OCI-M1 (cell line): ENCODE results near the gene ARL4A.
"Not testable (repeated sequence)": the region's sequence is repeated elsewhere in the genome, so short reads cannot be mapped to it uniquely, and the experiment has no call there.

ENCODE experiments used
- DNase-seq: peaks from one replicate; lab custom pipeline; 2025; lab: John Stamatoyannopoulos, UW

Gene ARL4A, protein sequence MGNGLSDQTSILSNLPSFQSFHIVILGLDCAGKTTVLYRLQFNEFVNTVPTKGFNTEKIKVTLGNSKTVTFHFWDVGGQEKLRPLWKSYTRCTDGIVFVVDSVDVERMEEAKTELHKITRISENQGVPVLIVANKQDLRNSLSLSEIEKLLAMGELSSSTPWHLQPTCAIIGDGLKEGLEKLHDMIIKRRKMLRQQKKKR

DNA sequence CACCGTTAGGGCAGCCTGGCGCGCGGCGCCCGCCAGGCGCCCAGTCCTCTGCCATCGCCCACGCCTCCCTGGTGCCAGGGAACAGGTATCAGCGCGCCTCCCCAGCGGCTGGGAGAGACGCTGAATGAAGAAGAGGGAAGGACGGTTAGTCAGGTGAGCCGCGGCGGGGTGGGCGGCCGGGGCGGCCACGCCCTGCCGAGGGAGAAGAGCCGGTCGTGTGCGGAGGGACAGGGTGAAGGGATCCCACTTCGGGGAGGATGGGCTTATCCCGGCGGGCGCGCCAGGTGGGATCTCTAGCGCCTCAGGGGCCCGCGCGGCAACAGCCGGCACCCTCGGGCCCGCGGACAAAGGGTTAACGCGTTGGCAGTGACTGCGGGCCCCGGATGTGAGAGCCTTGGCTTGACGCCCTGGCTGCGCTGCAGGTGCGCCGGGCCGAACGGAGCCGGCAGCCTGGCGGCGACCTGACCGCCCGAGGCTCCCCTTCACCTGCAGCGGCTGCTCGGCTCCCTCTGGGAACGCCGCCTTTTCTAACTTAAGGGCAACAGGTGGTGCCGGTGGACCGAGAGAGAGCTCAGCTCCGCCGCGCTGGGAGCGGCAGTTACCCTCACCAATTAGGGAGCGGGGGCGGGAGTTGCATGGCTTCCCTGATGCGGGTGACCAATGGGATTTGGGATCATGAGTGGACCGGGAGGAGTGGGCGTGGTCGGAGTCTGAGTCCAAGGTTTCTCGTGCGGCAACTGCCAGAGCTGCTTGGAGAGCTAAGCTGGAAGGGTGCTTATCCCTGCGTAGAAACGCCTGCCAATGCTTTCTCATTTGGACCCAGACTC is at the start of gene ARL4A:
Gene ARL4A, plus strand, starts transcription at position 743 of the 827 bp plus-strand sequence. CDS start 622 bp downstream, outside the sequence.
- DNase-seq, result peak; percentile 98

DNA sequence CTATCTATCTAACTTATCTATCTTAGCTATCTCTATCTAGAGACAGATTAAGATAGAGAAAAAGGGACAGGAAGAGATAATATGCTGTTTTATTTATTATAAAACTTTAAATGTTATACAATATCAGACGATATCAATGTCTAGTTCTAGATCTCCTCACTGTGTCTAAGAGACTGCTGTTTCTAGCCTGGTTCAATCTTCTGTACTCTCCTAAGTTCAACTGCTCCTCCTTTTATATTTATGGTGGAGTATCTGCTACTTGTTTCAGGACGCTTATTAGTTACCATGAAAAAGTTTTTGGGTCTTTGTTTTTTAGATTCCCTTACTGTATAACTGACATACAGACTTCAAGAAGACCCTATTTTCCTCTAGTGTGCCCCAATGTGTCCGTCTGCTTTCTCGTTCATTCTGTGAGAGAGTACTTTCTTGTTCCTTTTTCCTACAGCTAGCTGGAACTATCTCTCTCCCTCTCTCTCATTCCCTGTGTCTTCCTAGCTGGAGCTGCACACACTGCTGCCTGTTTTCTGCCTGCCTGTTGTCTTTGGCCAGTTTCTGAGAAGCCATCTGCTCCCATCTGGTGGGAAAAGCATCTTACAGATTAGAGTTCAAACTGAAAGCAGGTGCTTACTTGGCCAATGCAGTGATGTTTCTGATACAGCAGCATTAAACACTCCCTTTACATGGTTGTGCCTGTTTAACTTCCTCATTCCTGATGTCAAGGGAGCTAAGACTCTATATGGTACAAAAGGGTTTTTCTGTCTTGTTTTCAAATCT is 49.4 kb upstream of the ARL4A start:
- peak; percentile 73 for DNase-seq

DNA sequence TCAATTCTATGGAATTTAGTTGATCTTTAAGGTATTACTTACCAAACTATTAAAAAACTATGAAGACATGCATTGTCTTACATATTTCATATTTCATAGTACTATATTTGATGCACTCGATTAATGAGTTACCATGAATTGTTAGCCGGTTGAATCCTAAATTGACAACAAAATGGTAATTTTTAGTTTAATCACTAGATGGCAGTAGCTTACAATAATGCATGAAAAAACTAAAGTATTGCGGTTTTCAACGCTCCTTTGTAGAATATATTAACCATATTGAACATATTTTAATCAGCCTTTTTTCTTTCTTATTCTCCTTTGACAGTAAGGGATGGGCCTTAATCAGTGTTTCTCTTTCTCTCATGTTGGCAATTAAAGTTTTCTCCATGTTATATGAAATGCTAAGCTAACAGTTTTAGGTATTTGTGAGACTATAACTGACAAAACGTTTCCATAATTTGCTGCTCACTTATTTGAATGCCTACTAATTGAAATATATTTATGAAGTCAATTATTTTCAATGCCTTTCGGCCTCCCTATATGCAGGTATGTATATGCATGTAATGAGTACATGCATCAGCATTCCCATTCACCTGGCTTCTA is 48.5 kb upstream of the ARL4A start:
- peak; percentile 77 for DNase-seq

DNA sequence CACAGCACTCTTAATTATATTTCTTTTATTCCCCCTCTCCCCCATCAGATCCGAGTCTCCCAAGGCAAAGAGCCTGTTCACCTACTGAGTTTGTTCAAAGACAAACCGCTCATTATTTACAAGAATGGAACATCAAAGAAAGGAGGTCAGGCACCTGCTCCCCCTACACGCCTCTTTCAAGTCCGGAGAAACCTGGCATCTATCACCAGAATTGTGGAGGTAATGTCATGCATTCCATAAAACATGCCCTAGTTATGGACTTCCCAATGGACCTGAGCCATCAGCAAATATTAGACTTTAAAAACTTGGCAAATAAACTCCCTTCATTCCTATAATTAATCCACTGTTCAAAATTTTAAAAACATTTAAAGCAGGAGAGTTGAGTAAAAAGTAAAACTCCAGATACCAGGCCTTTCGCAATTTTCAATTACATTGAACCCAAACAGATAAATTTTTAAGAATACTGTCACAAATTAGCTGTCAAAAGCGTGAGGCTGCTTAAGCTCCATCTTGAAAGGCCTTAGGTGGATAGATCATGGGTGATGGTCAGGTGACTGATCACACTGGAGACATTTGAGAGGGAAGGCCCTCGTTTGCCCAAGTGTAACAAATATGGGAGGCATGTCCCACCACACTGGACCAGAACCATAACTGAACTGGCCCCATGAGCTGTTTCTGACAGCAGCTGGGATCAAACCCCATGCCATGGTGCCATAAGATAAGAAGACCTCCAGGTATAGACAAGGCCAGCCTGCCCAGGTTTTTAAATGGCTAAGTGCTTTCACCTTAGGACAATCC is 46.9 kb upstream of the ARL4A start:
- no peak for DNase-seq

DNA sequence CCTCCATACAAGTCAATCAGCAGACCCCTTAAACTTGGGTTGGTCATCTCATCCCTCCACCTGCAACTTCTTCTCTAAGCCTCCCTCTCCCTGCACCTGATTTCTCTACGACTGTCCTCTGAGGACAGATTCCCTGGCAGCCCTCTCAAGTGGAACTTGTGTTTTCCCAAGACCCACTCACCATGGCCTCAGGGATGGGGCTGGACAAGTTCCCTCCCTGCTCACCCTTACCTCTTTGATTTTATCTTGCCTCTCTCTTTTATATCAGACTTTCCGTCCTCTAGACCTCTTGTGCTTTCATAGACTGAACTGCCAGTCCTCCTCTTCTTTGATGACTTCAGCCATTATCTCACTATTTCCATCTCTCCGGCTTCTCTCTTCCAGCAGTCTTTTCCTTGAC is 46.2 kb upstream of the ARL4A start:
- DNase-seq, result no peak

DNA sequence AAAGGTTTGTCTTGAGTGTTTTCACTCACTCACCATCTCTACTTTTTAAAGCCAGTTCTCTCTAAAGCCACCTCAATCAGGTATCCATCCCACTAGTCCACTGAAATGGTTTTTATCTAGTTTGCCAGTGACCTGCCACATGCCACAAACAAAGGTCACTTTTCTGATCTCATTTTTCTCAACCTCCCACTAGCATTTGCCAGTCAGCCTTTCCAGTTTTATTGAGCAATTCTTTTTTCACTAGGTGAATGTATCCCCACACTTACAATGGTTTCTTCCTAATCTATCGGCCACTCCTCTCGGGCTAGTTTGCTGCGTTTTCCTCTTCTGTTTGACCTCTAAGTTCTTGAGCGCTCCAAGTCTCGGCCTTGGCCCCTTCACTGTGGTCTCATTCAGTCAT is 44.9 kb upstream of the ARL4A start:
- no peak for DNase-seq

DNA sequence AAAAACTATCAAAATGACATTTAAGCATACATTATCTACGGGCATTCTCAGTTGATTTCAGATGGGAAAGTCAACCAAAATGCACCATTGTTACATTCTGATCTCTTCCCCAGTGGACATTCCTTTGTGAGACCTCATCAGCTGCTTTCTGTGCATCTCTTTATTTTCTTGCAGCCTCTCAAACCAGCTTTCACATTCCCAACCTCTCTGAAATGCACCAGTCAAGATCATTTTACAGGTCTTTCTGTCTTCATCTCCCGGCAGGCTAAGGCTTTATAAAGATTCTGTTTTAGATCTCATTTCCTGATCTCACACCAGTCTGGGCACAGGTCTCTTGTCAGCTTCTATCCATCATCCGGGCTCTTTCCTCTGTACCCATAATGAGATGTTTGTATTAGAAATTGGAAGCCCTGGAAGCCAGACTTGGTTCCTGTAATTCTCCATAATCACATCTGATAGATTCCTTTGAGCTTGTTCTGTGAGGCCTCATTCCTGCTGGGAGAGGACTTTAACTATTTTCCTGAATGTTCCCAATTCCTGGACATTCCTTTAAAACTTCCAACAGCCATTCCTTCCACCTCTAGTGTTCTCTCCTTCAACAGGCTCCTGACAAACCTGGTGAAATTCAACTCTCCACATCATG is 44.3 kb upstream of the ARL4A start:
- DNase-seq, result no peak

DNA sequence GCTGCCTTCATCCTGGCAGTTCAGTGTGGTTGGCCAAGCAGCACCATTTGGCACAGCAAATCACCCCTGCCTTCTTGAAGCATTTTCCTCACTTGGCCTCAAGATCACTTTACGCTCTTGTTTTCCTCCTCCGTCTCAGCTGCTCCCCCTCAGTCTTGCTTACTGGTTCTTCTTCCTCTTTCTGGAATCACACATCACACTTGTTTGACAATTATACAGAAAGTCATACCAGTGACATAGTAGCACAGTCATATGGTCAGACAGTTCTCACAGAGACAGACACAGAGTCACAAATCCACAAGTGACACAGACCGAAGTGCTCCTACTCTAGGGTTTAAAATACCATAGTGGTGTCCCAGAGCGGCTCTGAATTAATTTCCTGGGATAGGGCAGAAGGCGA is 43.8 kb upstream of the ARL4A start:
- peak; percentile 74 for DNase-seq

DNA sequence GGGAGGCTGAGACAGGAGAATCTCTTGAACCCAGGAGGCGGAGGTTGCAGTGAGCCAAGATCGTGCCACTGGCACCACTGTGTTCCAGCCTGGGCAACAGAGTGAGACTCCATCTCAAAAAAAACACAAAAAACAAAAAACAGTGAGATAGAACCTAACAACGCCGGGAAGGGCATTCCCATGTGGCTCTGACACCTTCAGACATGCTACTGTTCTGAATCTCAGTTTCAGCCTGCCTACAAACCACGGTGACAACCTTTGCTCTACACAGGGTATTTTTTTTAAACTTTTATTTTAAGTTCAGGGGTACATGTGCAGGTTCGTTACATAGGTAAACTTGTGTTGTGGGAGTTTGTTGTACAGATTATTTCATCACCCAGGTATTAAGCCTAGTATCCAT is 42.2 kb upstream of the ARL4A start:
- not testable (repeated sequence) for DNase-seq

DNA sequence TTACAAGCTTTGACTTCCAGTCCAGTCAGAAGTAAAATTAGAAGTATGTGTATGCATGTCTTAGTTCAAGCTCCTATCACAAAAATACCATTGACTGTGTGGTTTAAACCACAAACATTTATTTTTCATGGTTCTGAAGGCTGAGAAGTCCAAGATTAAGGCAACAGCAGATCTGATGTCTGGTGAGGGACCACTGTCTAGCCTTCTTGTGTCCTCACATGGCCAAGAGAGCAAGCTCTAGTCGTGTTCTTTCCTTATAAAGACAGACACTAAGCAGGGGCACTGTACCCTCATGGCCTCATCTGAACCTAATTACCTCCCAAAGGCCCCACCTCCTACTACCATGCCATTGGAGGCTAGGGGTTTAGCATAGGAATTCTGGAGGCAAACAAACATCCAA is 41.3 kb upstream of the ARL4A start:
- DNase-seq, result peak; percentile 58

DNA sequence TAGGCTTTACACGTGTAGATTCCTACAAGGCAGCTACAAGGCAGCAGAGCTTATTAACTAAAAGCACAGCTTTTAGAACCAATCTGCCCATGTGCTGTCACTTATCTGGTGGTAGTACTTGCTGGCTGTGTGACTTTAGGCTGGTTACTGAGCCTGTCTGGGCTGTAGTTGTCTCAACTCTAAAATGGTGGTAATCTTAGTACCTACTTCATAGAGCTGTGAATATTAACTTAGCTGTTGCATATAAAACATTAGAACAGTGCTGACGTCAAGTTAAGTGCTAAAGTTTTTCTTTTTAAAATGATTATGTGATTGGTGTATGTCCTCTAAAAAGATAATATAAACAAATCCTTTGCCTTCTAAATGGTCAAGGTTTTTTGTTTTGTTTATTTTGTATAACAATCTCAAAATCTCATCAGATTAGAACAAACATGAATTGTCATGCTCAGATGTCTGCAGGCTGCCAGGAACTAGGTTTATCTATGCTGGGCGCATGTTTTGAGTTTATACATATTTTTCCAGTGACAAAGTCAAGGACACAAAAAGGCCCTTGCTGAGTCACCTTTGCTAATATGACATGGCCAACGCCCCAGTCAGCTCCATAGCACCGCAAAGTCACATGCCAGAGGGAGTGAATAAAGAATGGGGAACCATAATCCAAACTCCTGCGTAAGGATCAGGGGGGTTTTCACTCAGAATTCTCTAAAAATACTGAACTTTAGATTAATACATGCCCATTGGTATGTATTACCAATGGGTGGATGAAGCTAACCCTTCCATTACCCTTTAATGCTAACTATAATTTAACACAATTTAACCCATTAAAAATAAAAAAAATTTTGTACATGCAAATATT is 39.8 kb upstream of the ARL4A start:
- DNase-seq, result peak; percentile 78

DNA sequence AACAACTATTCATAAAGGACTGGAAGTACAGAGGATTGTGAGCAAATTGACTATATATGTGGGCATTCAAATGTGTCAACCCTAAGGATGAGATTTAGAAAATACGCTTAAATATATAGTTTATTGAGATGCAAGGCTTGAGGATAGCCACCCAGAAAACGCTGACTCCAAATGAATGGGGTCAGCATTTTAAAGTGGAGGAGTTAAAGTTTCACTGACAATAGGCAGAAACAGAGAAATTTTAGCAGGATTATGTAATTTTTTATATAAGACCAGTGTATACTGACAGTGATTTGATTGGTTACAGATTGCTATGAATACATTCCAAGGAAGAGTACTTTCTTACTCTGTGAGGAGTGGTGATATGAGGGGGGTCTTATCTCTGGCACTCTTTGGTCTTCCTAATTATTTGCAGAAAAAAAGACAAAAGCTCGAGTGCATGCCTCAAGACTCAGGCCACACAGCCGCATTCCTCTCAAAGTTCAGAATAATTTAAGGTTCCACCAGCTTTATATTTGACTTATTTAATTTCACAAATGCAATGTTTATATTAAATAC is 38.6 kb upstream of the ARL4A start:
- DNase-seq, result no peak

DNA sequence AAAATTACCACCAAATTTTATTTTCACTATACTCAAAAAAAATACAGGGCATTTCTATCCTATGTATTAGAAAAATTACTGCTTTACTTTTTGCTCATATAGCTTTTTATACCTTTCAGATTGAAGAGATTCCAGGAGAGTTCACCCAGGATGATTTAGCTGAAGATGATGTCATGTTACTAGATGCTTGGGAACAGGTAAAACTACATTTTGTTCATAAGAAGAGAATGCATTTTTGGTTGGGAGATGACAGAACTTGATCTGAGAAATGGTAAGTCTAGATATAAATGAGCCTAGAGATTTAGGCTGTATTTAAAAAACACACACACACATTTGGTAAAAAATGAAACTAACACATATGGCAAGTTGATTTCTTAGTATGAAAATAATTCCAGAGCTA is 38.1 kb upstream of the ARL4A start:
- no peak for DNase-seq

DNA sequence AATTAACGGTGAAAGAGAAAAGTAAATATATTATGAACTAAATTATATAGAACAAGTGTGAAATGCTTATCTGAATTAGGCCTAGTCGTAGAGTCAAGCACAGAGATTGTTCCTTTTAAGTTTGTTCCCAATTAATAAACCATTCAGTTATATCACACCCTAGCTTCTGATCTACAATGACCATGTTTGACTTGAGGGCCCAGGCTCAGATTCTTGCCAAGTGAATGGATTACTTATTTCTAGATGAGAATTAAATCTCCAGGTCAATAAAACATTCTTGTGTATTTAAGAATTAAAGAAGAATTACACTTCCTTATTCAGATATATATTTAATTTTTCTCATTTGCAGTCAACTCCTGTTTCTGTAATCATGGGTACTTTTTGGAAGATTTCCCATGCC is 37.4 kb upstream of the ARL4A start:
- no peak for DNase-seq

DNA sequence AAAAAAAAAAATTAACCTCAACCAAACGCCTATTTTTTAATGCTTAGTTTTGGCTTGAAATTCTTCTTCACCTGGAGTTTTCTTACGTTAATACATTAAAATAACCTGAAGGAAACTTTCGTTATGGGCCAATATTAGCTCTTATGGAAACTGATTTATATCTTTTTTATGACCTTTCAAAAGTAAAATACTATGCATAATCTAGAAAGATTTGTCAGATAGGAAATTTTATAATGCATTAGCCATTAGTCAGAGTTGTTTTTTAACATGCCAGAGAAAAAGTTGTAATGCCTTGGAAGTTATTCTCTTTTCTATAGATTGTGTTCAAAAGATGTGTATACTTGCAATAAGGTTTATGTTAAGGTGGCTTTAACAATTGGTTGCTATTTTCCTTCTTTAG is 34.3 kb upstream of the ARL4A start:
- no peak for DNase-seq

DNA sequence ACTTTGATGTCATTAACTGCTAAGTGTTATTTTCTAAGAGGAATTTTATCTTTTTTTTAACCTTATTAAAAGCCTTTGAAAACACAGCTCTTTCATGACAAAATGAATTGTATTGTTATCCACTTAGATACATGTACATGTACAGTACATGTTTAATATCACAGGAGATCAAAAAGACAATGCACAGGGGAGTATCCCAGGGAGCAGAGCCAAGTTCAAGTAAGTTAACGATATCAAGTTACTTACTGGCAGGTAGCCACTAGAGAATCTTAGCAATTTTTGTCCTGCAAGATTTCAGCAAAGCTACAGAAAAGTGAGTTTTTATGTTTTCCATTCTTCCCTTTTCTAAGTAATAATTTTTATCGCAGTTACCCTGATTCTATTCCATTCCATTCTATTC is 33.9 kb upstream of the ARL4A start:
- no peak for DNase-seq

DNA sequence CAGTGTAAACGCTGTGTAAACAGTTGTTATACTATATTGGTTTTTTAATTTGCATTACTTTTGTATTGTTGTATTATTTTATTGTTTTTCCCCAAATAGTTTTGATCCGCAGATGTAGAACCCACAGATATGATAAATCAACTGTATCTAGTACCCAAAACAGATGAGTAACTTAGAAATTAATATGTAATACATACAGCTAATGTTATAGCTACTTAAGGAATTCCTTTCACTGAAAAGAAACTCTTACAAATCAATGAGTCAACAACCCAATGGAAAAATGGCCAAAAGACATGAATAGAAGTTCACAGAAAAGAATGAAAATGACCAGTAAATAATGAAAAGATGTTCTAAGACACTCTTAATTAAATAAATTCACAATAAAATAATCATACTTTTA is 32.3 kb upstream of the ARL4A start:
- DNase-seq, result no peak

DNA sequence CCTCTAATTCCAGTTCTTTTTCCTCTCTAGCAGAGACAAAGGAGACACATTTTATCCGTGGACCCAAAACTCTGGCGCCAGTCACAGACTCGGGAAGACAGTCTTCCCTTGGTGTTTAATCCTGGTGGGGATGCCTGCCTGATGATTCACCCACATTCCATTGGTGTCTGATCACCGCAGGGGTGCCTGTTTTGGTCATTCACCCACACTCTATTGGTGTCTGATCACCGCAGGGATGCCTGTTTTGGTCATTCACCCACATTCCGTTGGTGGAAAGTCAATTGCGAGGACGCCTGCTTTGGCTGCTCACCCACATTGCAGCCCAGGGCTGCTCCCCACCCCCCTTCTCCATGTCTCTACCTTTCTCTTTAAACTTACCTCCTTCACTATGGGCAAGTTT is 27.0 kb upstream of the ARL4A start:
- not testable (repeated sequence) for DNase-seq

DNA sequence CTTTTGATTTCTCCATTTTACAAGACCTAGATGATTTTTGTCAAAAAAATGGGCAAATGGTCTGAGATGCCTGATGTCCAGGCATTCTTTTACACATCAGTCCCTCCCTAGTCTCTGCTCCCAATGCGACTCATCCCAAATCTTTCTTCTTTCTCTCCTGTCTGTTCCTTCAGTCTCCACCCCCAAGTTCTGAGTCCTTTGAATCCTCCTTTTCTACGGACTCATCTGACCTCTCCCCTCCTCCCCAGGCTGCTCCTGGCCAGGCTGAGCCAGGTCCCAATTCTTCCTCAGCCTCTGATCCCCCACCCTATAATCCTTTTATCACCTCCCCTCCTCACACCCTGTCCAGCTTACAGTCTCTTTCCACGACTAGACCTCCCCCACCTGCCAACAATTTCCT is 26.4 kb upstream of the ARL4A start:
- not testable (repeated sequence) for DNase-seq

DNA sequence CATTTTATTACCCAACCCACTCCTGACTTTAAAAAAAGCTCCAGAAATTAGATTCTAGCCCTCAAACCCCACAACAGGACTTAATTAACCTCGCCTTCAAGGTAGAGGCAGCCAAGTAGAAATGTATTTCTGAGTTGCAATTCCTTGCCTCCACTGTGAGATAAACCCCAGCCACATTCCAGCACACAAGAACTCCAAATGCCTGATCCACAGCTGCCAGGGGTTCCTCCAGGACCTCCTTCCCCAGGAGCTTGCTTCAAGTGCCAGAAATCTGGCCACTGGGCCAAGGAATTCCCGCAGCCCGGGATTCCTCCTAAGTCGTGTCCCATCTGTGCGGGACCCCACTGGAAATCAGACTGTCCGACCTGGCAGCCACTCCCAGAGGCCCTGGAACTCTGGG is 25.9 kb upstream of the ARL4A start:
- no peak for DNase-seq
